ENCODE data around the gene DMTF1. TPM values are rescaled to one million over a fixed set of nuclear protein-coding genes. Genes with fewer than 3 reads are reported as not detected.

Gene DMTF1
- polyA plus RNA-seq, 1 of the 3 experiments (the other 2 are of a cell fraction), result 108 TPM

DNA sequence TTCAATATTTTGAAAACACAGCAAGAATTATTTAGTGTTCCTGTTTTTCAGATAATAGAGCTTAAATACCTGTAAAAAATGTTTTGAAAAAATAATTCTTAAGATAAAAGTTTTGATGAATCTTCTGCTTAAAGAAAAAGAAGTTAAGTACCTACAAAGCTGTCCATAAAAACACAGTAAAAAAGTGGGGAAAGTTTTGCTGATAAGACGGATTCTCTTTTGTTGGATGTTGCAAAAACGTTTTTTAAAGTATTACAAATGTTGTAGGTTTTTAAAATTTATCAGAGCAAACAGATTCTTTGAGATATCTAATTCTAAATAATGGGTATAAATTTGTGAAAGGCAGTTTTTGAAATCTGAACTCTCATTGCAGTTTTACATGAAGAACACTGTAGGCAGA lies 12.2 kb downstream of the DMTF1 start (continued):
- TF ChIP-seq, protein P1, sequence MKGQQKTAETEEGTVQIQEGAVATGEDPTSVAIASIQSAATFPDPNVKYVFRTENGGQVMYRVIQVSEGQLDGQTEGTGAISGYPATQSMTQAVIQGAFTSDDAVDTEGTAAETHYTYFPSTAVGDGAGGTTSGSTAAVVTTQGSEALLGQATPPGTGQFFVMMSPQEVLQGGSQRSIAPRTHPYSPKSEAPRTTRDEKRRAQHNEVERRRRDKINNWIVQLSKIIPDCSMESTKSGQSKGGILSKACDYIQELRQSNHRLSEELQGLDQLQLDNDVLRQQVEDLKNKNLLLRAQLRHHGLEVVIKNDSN (IDR thresholded peaks at IDR 0.05; ENCODE audit: borderline replicate concordance, low read depth), result no peak
- TF ChIP-seq, protein P2, sequence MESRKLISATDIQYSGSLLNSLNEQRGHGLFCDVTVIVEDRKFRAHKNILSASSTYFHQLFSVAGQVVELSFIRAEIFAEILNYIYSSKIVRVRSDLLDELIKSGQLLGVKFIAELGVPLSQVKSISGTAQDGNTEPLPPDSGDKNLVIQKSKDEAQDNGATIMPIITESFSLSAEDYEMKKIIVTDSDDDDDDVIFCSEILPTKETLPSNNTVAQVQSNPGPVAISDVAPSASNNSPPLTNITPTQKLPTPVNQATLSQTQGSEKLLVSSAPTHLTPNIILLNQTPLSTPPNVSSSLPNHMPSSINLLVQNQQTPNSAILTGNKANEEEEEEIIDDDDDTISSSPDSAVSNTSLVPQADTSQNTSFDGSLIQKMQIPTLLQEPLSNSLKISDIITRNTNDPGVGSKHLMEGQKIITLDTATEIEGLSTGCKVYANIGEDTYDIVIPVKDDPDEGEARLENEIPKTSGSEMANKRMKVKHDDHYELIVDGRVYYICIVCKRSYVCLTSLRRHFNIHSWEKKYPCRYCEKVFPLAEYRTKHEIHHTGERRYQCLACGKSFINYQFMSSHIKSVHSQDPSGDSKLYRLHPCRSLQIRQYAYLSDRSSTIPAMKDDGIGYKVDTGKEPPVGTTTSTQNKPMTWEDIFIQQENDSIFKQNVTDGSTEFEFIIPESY (IDR thresholded peaks at IDR 0.05; ENCODE audit: borderline replicate concordance, low read depth), result no peak
- TF ChIP-seq TEAD4 (IDR thresholded peaks at IDR 0.05; ENCODE audit: borderline replicate concordance, insufficient read depth) (no peak), FOXJ3 (CRISPR knock-in tag; IDR thresholded peaks at IDR 0.05) (no peak)

DNA sequence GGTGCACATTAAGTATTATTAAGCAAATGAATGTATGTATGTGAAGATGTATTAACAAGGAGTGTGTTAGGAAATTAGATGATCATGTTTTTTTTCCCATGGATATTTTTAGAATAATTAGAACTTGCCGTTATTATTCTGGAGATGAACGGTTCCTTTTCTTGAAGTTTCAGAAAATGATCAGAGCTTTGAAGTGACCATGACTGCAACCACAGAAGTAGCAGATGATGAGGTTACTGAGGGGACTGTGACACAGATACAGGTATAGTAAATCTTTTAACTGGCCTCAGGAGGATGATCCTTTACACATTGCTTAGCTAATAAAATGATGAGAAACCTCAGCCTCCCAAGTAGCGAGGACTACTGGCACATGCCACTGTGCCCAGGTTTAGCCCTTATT lies 18.6 kb downstream of the DMTF1 start:
- TF ChIP-seq FOXJ3 (CRISPR knock-in tag; IDR thresholded peaks at IDR 0.05), result no peak
- no peak for TF ChIP-seq ELF1 (IDR thresholded peaks at IDR 0.05)
- TF ChIP-seq TCF12 (IDR thresholded peaks at IDR 0.05), result no peak
- TF ChIP-seq FOSL2 (IDR thresholded peaks at IDR 0.05; ENCODE audit: borderline replicate concordance, low read depth), result no peak
- no peak for TF ChIP-seq MXI1 (IDR thresholded peaks at IDR 0.05; ENCODE audit: low read depth, low read length)
- TF ChIP-seq MEF2A (IDR thresholded peaks at IDR 0.05; ENCODE audit: borderline replicate concordance, low read depth), result no peak
- TF ChIP-seq EP300 (IDR thresholded peaks at IDR 0.05; ENCODE audit: borderline replicate concordance in 1 of 2, low read depth in 1 of 2, low read length in 1 of 2), result no peak
- TF ChIP-seq YY1 (IDR thresholded peaks at IDR 0.05; ENCODE audit: low read depth), result no peak
- no peak for TF ChIP-seq FOXM1 (IDR thresholded peaks at IDR 0.05; ENCODE audit: low read depth)
- TF ChIP-seq, protein P3, sequence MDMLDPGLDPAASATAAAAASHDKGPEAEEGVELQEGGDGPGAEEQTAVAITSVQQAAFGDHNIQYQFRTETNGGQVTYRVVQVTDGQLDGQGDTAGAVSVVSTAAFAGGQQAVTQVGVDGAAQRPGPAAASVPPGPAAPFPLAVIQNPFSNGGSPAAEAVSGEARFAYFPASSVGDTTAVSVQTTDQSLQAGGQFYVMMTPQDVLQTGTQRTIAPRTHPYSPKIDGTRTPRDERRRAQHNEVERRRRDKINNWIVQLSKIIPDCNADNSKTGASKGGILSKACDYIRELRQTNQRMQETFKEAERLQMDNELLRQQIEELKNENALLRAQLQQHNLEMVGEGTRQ (IDR thresholded peaks at IDR 0.05; ENCODE audit: borderline replicate concordance, low read depth, low read length), result no peak
- TF ChIP-seq RCOR1 (IDR thresholded peaks at IDR 0.05; ENCODE audit: low read length), result no peak
- no peak for TF ChIP-seq GATA2 (CRISPR knock-in tag; IDR thresholded peaks at IDR 0.05)
- TF ChIP-seq NFIC (IDR thresholded peaks at IDR 0.05; ENCODE audit: borderline replicate concordance), result no peak
- TF ChIP-seq NRF1 (IDR thresholded peaks at IDR 0.05; ENCODE audit: low read depth, low read length), result no peak
- TF ChIP-seq, protein P4, sequence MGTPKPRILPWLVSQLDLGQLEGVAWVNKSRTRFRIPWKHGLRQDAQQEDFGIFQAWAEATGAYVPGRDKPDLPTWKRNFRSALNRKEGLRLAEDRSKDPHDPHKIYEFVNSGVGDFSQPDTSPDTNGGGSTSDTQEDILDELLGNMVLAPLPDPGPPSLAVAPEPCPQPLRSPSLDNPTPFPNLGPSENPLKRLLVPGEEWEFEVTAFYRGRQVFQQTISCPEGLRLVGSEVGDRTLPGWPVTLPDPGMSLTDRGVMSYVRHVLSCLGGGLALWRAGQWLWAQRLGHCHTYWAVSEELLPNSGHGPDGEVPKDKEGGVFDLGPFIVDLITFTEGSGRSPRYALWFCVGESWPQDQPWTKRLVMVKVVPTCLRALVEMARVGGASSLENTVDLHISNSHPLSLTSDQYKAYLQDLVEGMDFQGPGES (IDR thresholded peaks at IDR 0.05; ENCODE audit: low read depth, low read length), result no peak
- peaks cover 7% of the 10 kb centered on the region for H3F3A ChIP-seq (replicated peaks; ENCODE audit: insufficient read depth)
- ChIA-PET CTCF (interaction anchor here (0.9 to 1.7 kb wide), 2 partner anchors 11 to 111 kb away, joined by 4 to 5 read pairs; partner anchors contain the start of gene ELAPOR2), POLR2A (no interaction called here)
- H3K79me2 ChIP-seq (ENCODE audit: insufficient read depth), result peaks cover 6% of the 10 kb centered on the region; the same call in 1 of the 2 replicates
- whole genome bisulfite sequencing (ENCODE audit: low lambda C conversion rate), result 97% methylated on average over 3 of the region's 3 CpGs
- H3K36me3 ChIP-seq (replicated peaks in 1 of 2; ENCODE audit: control insufficient read depth in 1 of 2, insufficient read depth in 2 of 2, low read length in 1 of 2), result peaks cover 96 to 98% of the 10 kb centered on the region in 2 experiments
- no peak overlapping the region for H3K27ac ChIP-seq (ENCODE audit: low read depth in 2 of 2, low read length in 1 of 2)
- DNase-seq, result no peak
- H3K4me3 ChIP-seq (ENCODE audit: low read depth in 2 of 2, low read length in 1 of 2), result no peak overlapping the region
- H4K20me1 ChIP-seq (ENCODE audit: insufficient read depth), result no peaks in the 10 kb centered on the region
- H3K9me2 ChIP-seq, result no peaks in the 10 kb centered on the region
- H3K9ac ChIP-seq, result no peak overlapping the region
- no peak overlapping the region for H3K4me2 ChIP-seq
- H3K4me1 ChIP-seq (ENCODE audit: control insufficient read depth in 1 of 2, insufficient read depth in 2 of 2, low read depth in 1 of 2, low read length in 1 of 2), result no peaks in the 10 kb centered on the region; a peak in 1 of 4 replicates
- H3K27me3 ChIP-seq (ENCODE audit: insufficient read depth), result no peaks in the 10 kb centered on the region
- H3K9me3 ChIP-seq, result no peaks in the 10 kb centered on the region
- H2AFZ ChIP-seq (ENCODE audit: low read depth), result no peak overlapping the region
